GM12878 (cell line): ENCODE data around the gene MVB12B. TPM values are rescaled to one million over a fixed set of nuclear protein-coding genes. Genes with fewer than 3 reads are reported as not detected.

ENCODE experiments used
- ATAC-seq: fragments of 200-7000 bp; cut with Tn5 transposase; 3 replicates; pipeline ENCODE4 v1.9.1; 2020; ENCODE audit warnings: mild to moderate bottlenecking, moderate library complexity
- BruUV-seq: library from RNA; stranded (reverse); fragments of 400-500 nt; replicated peaks from 2 replicates; lab custom pipeline; 2021; lab: Mats Ljungman, UMichigan
- CTCF ChIA-PET: fragments of 300-600 bp; sonication (Branson Sonifier 250); formaldehyde crosslinking; extraction: SDS; loops from one replicate; lab custom pipeline; 2021; ENCODE audit warnings: inconsistent platforms; lab: Yijun Ruan, JAX
- POLR2A ChIA-PET: fragments of 350-600 bp; formaldehyde crosslinking; extraction: SDS; loops from one replicate; lab custom pipeline; 2021; ENCODE audit warnings: inconsistent platforms; lab: Charles Lee
- RAD21 ChIA-PET: fragments of 300-600 bp; sonication (Branson Sonifier 250); formaldehyde crosslinking; loops from one replicate; lab custom pipeline; 2023; ENCODE audit warnings: antibody characterized with exemption; ENCODE audit not compliant: unreplicated experiment; lab: Charles Lee
- SMC1A ChIA-PET: fragments of 300-600 bp; sonication (Branson Sonifier 250); formaldehyde crosslinking; loops from one replicate; lab custom pipeline; 2023; ENCODE audit not compliant: unreplicated experiment, uncharacterized antibody; lab: Charles Lee
- DNase-seq: peaks from one replicate; pipeline ENCODE4 v3.0.0-alpha.2; 2011; ENCODE audit warnings: low read depth, low spot score
- FAIRE-seq: peaks from 3 replicates; lab custom pipeline; 2011; peaks lifted over from hg19 to GRCh38; lab: Jason Lieb, UNC
- H2AFZ ChIP-seq: 2 replicates; pipeline ENCODE4 v1.6.0; 2011; ENCODE audit warnings: low read depth, low read length, control low read depth; ENCODE audit not compliant: control insufficient read depth
- H3K27ac ChIP-seq: 2 replicates; pipeline ENCODE4 v1.5.1; 2011; ENCODE audit warnings: control low read depth; ENCODE audit not compliant: control insufficient read depth, insufficient read depth
- H3K27me3 ChIP-seq, 2 experiments: replicated peaks in 1 of 2; 2 replicates each; pipeline versions ENCODE4 v1.6.0 to v1.6.1; 2011; ENCODE audit warnings: low read length in 1 of 2; ENCODE audit not compliant: control insufficient read depth in 2 of 2, insufficient read depth in 2 of 2
- H3K36me3 ChIP-seq, 2 experiments: 2 replicates each; pipeline ENCODE4 v1.5.1; 2011; ENCODE audit warnings: low read length in 1 of 2; ENCODE audit not compliant: control insufficient read depth in 2 of 2, insufficient read depth in 2 of 2
- H3K4me1 ChIP-seq: 2 replicates; pipeline ENCODE4 v1.6.1; 2011; ENCODE audit warnings: mild to moderate bottlenecking, low read length, moderate library complexity, mixed read lengths; ENCODE audit not compliant: control insufficient read depth, insufficient read depth
- H3K4me2 ChIP-seq: 2 replicates; pipeline ENCODE4 v1.6.0; 2011; ENCODE audit warnings: control low read depth; ENCODE audit not compliant: control insufficient read depth, insufficient read depth
- H3K4me3 ChIP-seq: fragments of 200-600 bp; sonication (generic); 2 replicates; pipeline ENCODE4 v1.5.1; 2016
- H3K79me2 ChIP-seq: 2 replicates; pipeline ENCODE4 v1.6.0; 2011; ENCODE audit warnings: low read length; ENCODE audit not compliant: control insufficient read depth, insufficient read depth
- H3K9ac ChIP-seq: 2 replicates; pipeline ENCODE4 v1.8.0; 2011; ENCODE audit warnings: low read length, control low read depth, mixed read lengths; ENCODE audit not compliant: control insufficient read depth, insufficient read depth
- H3K9me3 ChIP-seq: replicated peaks from 3 replicates; pipeline ENCODE4 v1.5.1; 2011; ENCODE audit warnings: mild to moderate bottlenecking, low read length; ENCODE audit not compliant: control insufficient read depth, insufficient read depth
- H4K20me1 ChIP-seq: 2 replicates; pipeline ENCODE4 v1.6.0; 2011; ENCODE audit not compliant: control insufficient read depth, insufficient read depth
- BCL11A ChIP-seq: IDR thresholded peaks from 2 replicates; pipeline ENCODE4 v1.6.1; 2011; ENCODE audit warnings: low read depth, low read length
- BCLAF1 ChIP-seq: fragments of 450-650 bp; IDR thresholded peaks from 2 replicates; pipeline ENCODE4 v1.6.1; 2017; ENCODE audit warnings: antibody characterized with exemption, mild to moderate bottlenecking, moderate library complexity
- CHD4 ChIP-seq: fragments of 200-600 bp; sonication (generic); IDR thresholded peaks from 2 replicates; pipeline ENCODE4 v1.6.1; 2016; ENCODE audit warnings: mild to moderate bottlenecking
- EGR1 ChIP-seq, 2 experiments: IDR thresholded peaks; 1 replicate in 1 of 2; 2 replicates in 1 of 2; pipeline ENCODE4 v1.6.1; 2011 to 2012; ENCODE audit warnings: low read depth in 2 of 2, low read length in 2 of 2, borderline replicate concordance in 1 of 2, mild to moderate bottlenecking in 1 of 2, moderate library complexity in 1 of 2
- FOXM1 ChIP-seq: IDR thresholded peaks from 2 replicates; pipeline ENCODE4 v1.6.1; 2012; ENCODE audit warnings: low read depth, mild to moderate bottlenecking, inconsistent platforms, low read length, moderate library complexity
- IRF3 ChIP-seq: fragments of 450-650 bp; IDR thresholded peaks from 2 replicates; pipeline ENCODE4 v1.6.1; 2014; ENCODE audit warnings: mild to moderate bottlenecking
- MEF2A ChIP-seq: IDR thresholded peaks from 2 replicates; pipeline ENCODE4 v1.6.1; 2011; ENCODE audit warnings: low read depth, mild to moderate bottlenecking, low read length, moderate library complexity; ENCODE audit not compliant: insufficient read depth
- MYC ChIP-seq: IDR thresholded peaks from 2 replicates; pipeline ENCODE4 v1.6.1; 2011; ENCODE audit warnings: mild to moderate bottlenecking, low read length, moderate library complexity, inconsistent platforms; ENCODE audit not compliant: insufficient read depth, insufficient replicate concordance, insufficient read length, severe bottlenecking
- NFYA ChIP-seq: IDR thresholded peaks from 2 replicates; pipeline ENCODE4 v1.6.1; 2011; ENCODE audit warnings: low read depth, mild to moderate bottlenecking, low read length, improper control_type of control experiment, borderline replicate concordance
- PKNOX1 ChIP-seq: fragments of 450-650 bp; IDR thresholded peaks from 2 replicates; pipeline ENCODE4 v1.6.1; 2016; ENCODE audit warnings: mild to moderate bottlenecking
- POLR2AphosphoS2 ChIP-seq: IDR thresholded peaks from 2 replicates; pipeline ENCODE4 v1.6.1; 2011; ENCODE audit warnings: low read depth, mild to moderate bottlenecking, low read length, improper control_type of control experiment, moderate library complexity
- REST ChIP-seq: IDR thresholded peaks from 2 replicates; pipeline ENCODE4 v1.6.1; 2012; ENCODE audit warnings: mild to moderate bottlenecking, low read depth, low read length
- WRNIP1 ChIP-seq: IDR thresholded peaks from 2 replicates; pipeline ENCODE4 v1.6.1; 2011; ENCODE audit warnings: low read depth, low read length, improper control_type of control experiment, borderline replicate concordance
- ZZZ3 ChIP-seq: IDR thresholded peaks from 2 replicates; pipeline ENCODE4 v1.6.1; 2011; ENCODE audit warnings: low read depth; ENCODE audit not compliant: control insufficient read depth, insufficient read length
- WGBS: methylation state at CpG from one replicate; pipeline ENCODE4 v1.1.6; 2016; ENCODE audit warnings: low lambda C conversion rate; ENCODE audit not compliant: insufficient replicate concordance, insufficient coverage; ENCODE audit errors: missing lambda C conversion rate; 5-methylcytosine and 5-hydroxymethylcytosine counted together
- in situ Hi-C: fragments of 300-500 bp; cut with MboI; formaldehyde crosslinking; loops from 9 replicates; pipeline ENCODE4 v1.14.3; 2018; ENCODE audit warnings: mixed read lengths
- intact Hi-C: fragments of 100-400 bp; cut with micrococcal nuclease; formaldehyde crosslinking; loops from one replicate; pipeline ENCODE4 v1.14.2; 2022; ENCODE audit not compliant: unreplicated experiment
- polyA plus RNA-seq, 11 experiments: library from polyadenylated mRNA; depleted of rRNA in 4 of 11; unstranded in 6 of 11; stranded (reverse) in 5 of 11; fragments of >200 nt; fragmentation: Nextera tagmentation in 4 of 11; fragmentation: Illumina TruSeq in 1 of 11; extraction: Ambion mirVana in 4 of 11; extraction: Trizol in 1 of 11; gene quantifications; 1 replicate in 1 of 11; 2 replicates in 10 of 11; pipeline versions ENCODE4 v1.2.1 to v1.2.3, GENCODE V29; 2011 to 2016; ENCODE audit warnings: inconsistent platforms in 2 of 11, missing spikeins in 2 of 11, low read depth in 1 of 11
- total RNA-seq, 4 experiments: library from RNA; depleted of rRNA in 3 of 4; stranded (reverse); fragments of >200 nt in 3 of 4; fragmentation: Illumina TruSeq in 1 of 4; extraction: Trizol in 1 of 4; gene quantifications; 2 replicates each; pipeline versions ENCODE4 v1.2.1 to v1.2.3, GENCODE V29; 2013 to 2021

The MVB12B gene
- total and polyA plus RNA-seq, 10 of the 15 experiments (the other 5 are each of a cell fraction or from before 2014, with no cell fraction given): 0.08 TPM; not detected in 9

GRCh38 chr9:126403397-126403796, 76.8 kb downstream of the MVB12B start:
- Histone ChIP-seq H2AFZ (no peak overlapping the region), H4K20me1 (no peaks in the 10 kb centered on the region; the same call in none of the 2 replicates), H3K4me3 (no peak overlapping the region), H3K4me1 (no peaks in the 10 kb centered on the region), H3K4me2 (no peak overlapping the region), H3K27ac (no peak overlapping the region), H3K9ac (no peak overlapping the region), H3K79me2 (no peaks in the 10 kb centered on the region), H3K9me3 (no peaks in the 10 kb centered on the region; the same call in 2 of the 3 replicates), H3K27me3 (peaks cover 1 to 15% of the 10 kb centered on the region in 2 experiments), H3K36me3 (no peaks in the 10 kb centered on the region)
- WGBS: 52% methylated on average over 5 of the region's 5 CpGs
- ATAC-seq: no peak
- RAD21 ChIA-PET: no interaction called here
- CTCF ChIA-PET: no interaction called here
- intact Hi-C loops: no loop called here
- SMC1A ChIA-PET: no interaction called here
- no peak for FAIRE-seq
- no peak for DNase-seq
- in situ Hi-C loops: no loop called here
- POLR2A ChIA-PET: no interaction called here
- no TSS peak for BruUV-seq
- TF ChIP-seq NFYA (no peak), PKNOX1 (no peak), IRF3 (no peak), WRNIP1 (no peak), POLR2AphosphoS2 (no peak), EGR1 (IDR thresholded peaks at IDR 0.05; ENCODE audit: borderline replicate concordance in 1 of 2, low read depth in 2 of 2, low read length in 2 of 2) (no peak), CHD4 (no peak), BCLAF1 (no peak), MYC (no peak), ZZZ3 (no peak), FOXM1 (no peak), BCL11A (no peak), REST (no peak), MEF2A (no peak)
